GM12801 (cell line): ENCODE results near the gene RPS6KA2.

Experiments used
- CTCF ChIP-seq: IDR thresholded peaks from one replicate; pipeline ENCODE4 v1.5.1; 2011; ENCODE audit warnings: control low read depth; ENCODE audit not compliant: insufficient read length; ENCODE audit errors: extremely low read depth

Gene RPS6KA2

GRCh38 chr6:166591961-166592520 lies 35.0 kb downstream of the RPS6KA2 start:
- no peak for TF ChIP-seq CTCF

DNA sequence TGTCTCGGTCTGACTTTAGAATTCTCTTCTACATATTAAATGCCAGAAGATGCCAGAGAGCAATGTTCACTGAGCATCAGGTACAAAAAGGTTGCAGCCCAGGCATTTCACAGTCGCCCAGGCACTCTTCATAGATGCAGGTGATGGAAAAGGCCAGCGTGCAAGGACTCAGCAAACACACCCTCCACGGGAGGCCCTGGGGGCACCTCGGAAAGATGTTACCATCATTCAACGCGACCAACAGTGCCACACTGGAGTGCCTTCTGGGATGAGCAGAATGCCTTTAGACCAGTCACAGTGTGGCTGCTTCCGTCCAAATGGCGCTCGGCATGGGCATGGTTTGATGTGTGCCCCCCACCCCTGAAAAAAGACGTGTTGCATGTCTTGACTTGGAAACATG lies 36.0 kb downstream of the RPS6KA2 start:
- TF ChIP-seq CTCF: no peak

DNA sequence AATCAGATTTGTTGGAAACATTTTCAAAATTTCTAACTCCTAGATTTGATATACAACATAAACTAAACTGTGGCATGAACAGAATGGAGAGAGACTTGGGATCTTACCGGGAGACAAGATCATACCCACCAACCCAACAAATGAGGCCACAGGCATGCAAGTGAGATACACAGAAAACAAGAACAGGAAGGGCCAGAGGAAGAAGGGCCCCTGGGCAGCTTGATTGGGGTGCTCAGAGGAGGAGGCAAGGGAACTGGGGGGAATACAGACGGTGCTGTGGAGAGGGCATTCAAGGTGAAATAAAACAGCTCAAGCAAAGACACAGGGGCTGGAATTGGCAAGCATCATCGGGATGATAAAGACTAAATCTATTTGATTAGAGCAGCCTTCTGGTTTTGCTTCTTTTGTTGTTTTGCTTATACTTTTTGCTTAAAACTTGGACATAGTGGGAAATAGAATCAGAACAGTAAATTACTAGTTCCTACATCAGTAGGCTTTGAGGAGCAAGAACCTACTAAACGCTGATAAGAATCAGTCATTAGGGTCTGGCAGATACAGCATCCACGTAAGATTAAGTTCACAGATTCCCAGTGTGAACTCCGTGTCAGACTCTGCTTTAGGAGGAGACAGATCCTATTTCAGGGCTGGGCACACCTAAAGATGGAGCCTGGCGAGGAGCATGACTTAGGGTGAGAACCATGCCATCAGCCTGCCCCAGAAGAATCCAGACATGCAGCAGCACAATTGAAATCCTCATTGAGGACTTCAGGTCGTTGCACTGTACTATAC lies 37.1 kb downstream of the RPS6KA2 start:
- TF ChIP-seq CTCF: no peak

- no peak for TF ChIP-seq CTCF
Measured at GRCh38 chr6:166589337-166589731, 37.7 kb downstream of the RPS6KA2 start.

GRCh38 chr6:166588691-166589336 lies 38.2 kb downstream of the RPS6KA2 start:
- TF ChIP-seq CTCF: no peak

GRCh38 chr6:166587631-166588413 lies 39.2 kb downstream of the RPS6KA2 start:
- no peak for TF ChIP-seq CTCF
